IMR-90 (cell line): ENCODE results near the gene PRMT7. TPM values are rescaled to one million over a fixed set of nuclear protein-coding genes. Genes with fewer than 3 reads are reported as not detected.

Source experiments
- ATAC-seq: fragments of 200-7000 bp; cut with Tn5 transposase; 2 replicates; pipeline ENCODE4 v1.9.1; 2020; ENCODE audit warnings: low read depth, mild to moderate bottlenecking, moderate library complexity
- BruUV-seq: library from RNA; stranded (reverse); fragments of 400-500 nt; replicated peaks from 2 replicates; lab custom pipeline; 2021; lab: Mats Ljungman, UMichigan
- CTCF ChIA-PET: fragments of 300-600 bp; formaldehyde crosslinking; extraction: SDS; loops from one replicate; lab custom pipeline; 2021; ENCODE audit warnings: antibody characterized with exemption; lab: Yijun Ruan, JAX
- POLR2A ChIA-PET: fragments of 300-600 bp; sonication (Branson Sonifier 250); formaldehyde crosslinking; loops from one replicate; lab custom pipeline; 2022; ENCODE audit warnings: antibody characterized with exemption; ENCODE audit not compliant: unreplicated experiment; lab: Charles Lee
- DNase-seq: peaks from one replicate; pipeline ENCODE4 v3.0.0; 2013
- H2AFZ ChIP-seq: replicated peaks from 2 replicates; pipeline ENCODE3; 2013; ENCODE audit warnings: low read length, mild to moderate bottlenecking; ENCODE audit not compliant: poor library complexity
- H2AK5ac ChIP-seq: 2 replicates; pipeline ENCODE4 v1.6.1; 2013; ENCODE audit warnings: low read depth, low read length, inconsistent platforms
- H2AK9ac ChIP-seq: replicated peaks from 2 replicates; pipeline ENCODE3; 2013; ENCODE audit warnings: mild to moderate bottlenecking, low read depth, low read length, moderate library complexity; ENCODE audit not compliant: poor library complexity
- H2BK120ac ChIP-seq: 2 replicates; pipeline ENCODE4 v1.6.1; 2013; ENCODE audit warnings: low read depth, low read length, inconsistent platforms
- H2BK15ac ChIP-seq: 3 replicates; pipeline ENCODE4 v1.6.1; 2013; ENCODE audit warnings: low read depth, low read length, inconsistent platforms
- H2BK20ac ChIP-seq: 2 replicates; pipeline ENCODE4 v1.6.1; 2013; ENCODE audit warnings: low read depth, mild to moderate bottlenecking, inconsistent platforms, low read length, moderate library complexity
- H2BK5ac ChIP-seq: 2 replicates; pipeline ENCODE4 v1.6.1; 2013; ENCODE audit warnings: mild to moderate bottlenecking, low read depth, low read length, inconsistent platforms; ENCODE audit not compliant: poor library complexity, severe bottlenecking
- H3K14ac ChIP-seq: replicated peaks from 2 replicates; pipeline ENCODE4 v1.6.1; 2013; ENCODE audit warnings: low read depth, low read length, inconsistent platforms
- H3K18ac ChIP-seq: 2 replicates; pipeline ENCODE4 v1.6.1; 2013; ENCODE audit warnings: low read depth, low read length, control low read depth
- H3K23ac ChIP-seq: 2 replicates; pipeline ENCODE4 v1.6.1; 2013; ENCODE audit warnings: low read depth, low read length, inconsistent platforms
- H3K27ac ChIP-seq: 2 replicates; pipeline ENCODE4 v1.5.1; 2013; ENCODE audit warnings: mild to moderate bottlenecking, control low read depth, low read length; ENCODE audit not compliant: insufficient read depth
- H3K27me3 ChIP-seq: 2 replicates; pipeline ENCODE4 v1.6.1; 2013; ENCODE audit warnings: low read length; ENCODE audit not compliant: control insufficient read depth, insufficient read depth
- H3K36me3 ChIP-seq: 2 replicates; pipeline ENCODE4 v1.6.1; 2013; ENCODE audit warnings: low read length, mixed read lengths; ENCODE audit not compliant: control insufficient read depth, insufficient read depth
- H3K4ac ChIP-seq: 2 replicates; pipeline ENCODE4 v1.6.1; 2013; ENCODE audit warnings: low read depth, low read length, inconsistent platforms
- H3K4me1 ChIP-seq: 2 replicates; pipeline ENCODE4 v1.6.1; 2013; ENCODE audit warnings: low read length, mixed read lengths; ENCODE audit not compliant: control insufficient read depth, insufficient read depth
- H3K4me2 ChIP-seq: 2 replicates; pipeline ENCODE4 v1.6.1; 2013; ENCODE audit warnings: low read depth, mild to moderate bottlenecking, control low read depth, low read length, moderate library complexity
- H3K4me3 ChIP-seq: 2 replicates; pipeline ENCODE4 v1.5.1; 2013; ENCODE audit warnings: low read depth, mild to moderate bottlenecking, control low read depth, low read length, moderate library complexity; ENCODE audit not compliant: insufficient read depth
- H3K56ac ChIP-seq: 2 replicates; pipeline ENCODE4 v1.6.1; 2013; ENCODE audit warnings: low read length, inconsistent platforms; ENCODE audit not compliant: insufficient read depth; ENCODE audit errors: extremely low read depth
- H3K79me1 ChIP-seq, 2 experiments: 2 replicates each; pipeline ENCODE4 v1.6.1; 2013; ENCODE audit warnings: low read length in 2 of 2, inconsistent platforms in 1 of 2, low read depth in 1 of 2
- H3K9ac ChIP-seq: 2 replicates; pipeline ENCODE4 v1.6.1; 2013; ENCODE audit warnings: low read depth, low read length, control low read depth
- H3K9me1 ChIP-seq: 2 replicates; pipeline ENCODE4 v1.6.1; 2013; ENCODE audit warnings: low read length, inconsistent platforms; ENCODE audit not compliant: insufficient read depth
- H3K9me3 ChIP-seq: 2 replicates; pipeline ENCODE4 v1.6.1; 2013; ENCODE audit warnings: low read length; ENCODE audit not compliant: control insufficient read depth, insufficient read depth
- H4K20me1 ChIP-seq: 2 replicates; pipeline ENCODE4 v1.6.1; 2013; ENCODE audit warnings: low read length, inconsistent platforms; ENCODE audit not compliant: insufficient read depth
- H4K5ac ChIP-seq: 2 replicates; pipeline ENCODE4 v1.6.1; 2013; ENCODE audit warnings: mild to moderate bottlenecking, low read depth, low read length, control low read depth
- H4K8ac ChIP-seq, 2 experiments: 2 replicates each; pipeline ENCODE4 v1.6.1; 2013; ENCODE audit warnings: low read depth in 2 of 2, low read length in 2 of 2, control low read depth in 1 of 2, inconsistent platforms in 1 of 2
- H4K91ac ChIP-seq: 2 replicates; pipeline ENCODE4 v1.6.1; 2013; ENCODE audit warnings: low read depth, low read length, inconsistent platforms; ENCODE audit not compliant: insufficient read depth
- RAD21 ChIP-seq: IDR thresholded peaks from 2 replicates; pipeline ENCODE4 v1.6.1; 2012; ENCODE audit warnings: low read length, improper control_type of control experiment
- WGBS, 2 experiments: methylation state at CpG; one replicate each; pipeline versions ENCODE4 v1.1.5 to v1.1.7; 2013; ENCODE audit warnings: missing lambda C conversion rate in 2 of 2; ENCODE audit not compliant: insufficient read length in 1 of 2; ENCODE audit errors: extremely low coverage in 2 of 2; 5-methylcytosine and 5-hydroxymethylcytosine counted together
- dilution Hi-C: fragments of 300-500 bp; cut with HindIII; formaldehyde crosslinking; loops from one replicate; pipeline ENCODE4 v1.14.3; 2018; ENCODE audit warnings: low sequenced_read_pairs; ENCODE audit not compliant: unreplicated experiment
- in situ Hi-C: fragments of 300-500 bp; cut with MboI; formaldehyde crosslinking; loops from 3 replicates; pipeline ENCODE4 v1.14.3; 2019; ENCODE audit warnings: low sequenced_read_pairs, inconsistent platforms, mixed read lengths
- intact Hi-C: fragments of 100-400 bp; cut with micrococcal nuclease; formaldehyde crosslinking; loops from 2 replicates; pipeline ENCODE4 v1.10.0; 2022
- polyA plus RNA-seq, 3 experiments: library from polyadenylated mRNA; depleted of rRNA; stranded (reverse); fragments of >200 nt; gene quantifications; 2 replicates each; pipeline ENCODE4 v1.2.3, GENCODE V29; 2012; ENCODE audit warnings: low replicate concordance in 1 of 3
- total RNA-seq: library from RNA; depleted of rRNA; stranded (reverse); fragments of >200 nt; gene quantifications from 2 replicates; pipeline ENCODE4 v1.2.3, GENCODE V29; 2012

PRMT7 gene
- total and polyA plus RNA-seq, 2 of the 4 experiments (the other 2 are of a cell fraction), result 63.1 to 68.6 TPM

- H2BK15ac ChIP-seq, result no peak overlapping the region
- H2BK20ac ChIP-seq, result no peak overlapping the region
- no TSS peak for BruUV-seq
- H4K8ac ChIP-seq, result no peak overlapping the region
- no peak overlapping the region for H2AK9ac ChIP-seq
- H4K20me1 ChIP-seq, result no peaks in the 10 kb centered on the region
- ChIA-PET POLR2A (no interaction called here), CTCF (interaction anchor here (1.4 kb wide), 1 partner anchor 136 kb away, joined by 5 read pairs; no protein-coding TSS in a partner anchor)
- H3K56ac ChIP-seq, result no peak overlapping the region
- H3K9me3 ChIP-seq, result no peaks in the 10 kb centered on the region
- in situ Hi-C loops, result no loop called here
- H2BK120ac ChIP-seq, result no peak overlapping the region
- H3K18ac ChIP-seq, result no peak overlapping the region
- no peak overlapping the region for H3K4ac ChIP-seq
- H4K5ac ChIP-seq, result no peak overlapping the region
- DNase-seq (no peak), ATAC-seq (no peak)
- H3K9me1 ChIP-seq, result no peaks in the 10 kb centered on the region
- no peak overlapping the region for H3K4me2 ChIP-seq
- no peak overlapping the region for H3K4me3 ChIP-seq
- no peaks in the 10 kb centered on the region for H3K4me1 ChIP-seq
- no peak overlapping the region for H2AK5ac ChIP-seq
- no peak overlapping the region for H2AFZ ChIP-seq
- H3K23ac ChIP-seq, result no peak overlapping the region
- no peaks in the 10 kb centered on the region for H3K79me1 ChIP-seq
- no peaks in the 10 kb centered on the region for H3K36me3 ChIP-seq
- dilution Hi-C loops, result no loop called here
- peaks cover 53% of the 10 kb centered on the region for H3K27me3 ChIP-seq
- no peak for TF ChIP-seq RAD21
- H3K27ac ChIP-seq, result no peak overlapping the region
- intact Hi-C loops, result no loop called here
- 10% methylated on average over 1 of the region's 9 CpGs; no CpG with 5 or more reads in 1 of the 2 experiments for WGBS, 2 experiments
- H4K91ac ChIP-seq, result no peak overlapping the region
- no peak overlapping the region for H3K9ac ChIP-seq
- H3K14ac ChIP-seq, result no peak overlapping the region
- no peak overlapping the region for H2BK5ac ChIP-seq
Measured at GRCh38 chr16:68374961-68375660, 64.3 kb downstream of the PRMT7 start.
